Inferior parietal cortex (tissue), 1 donor: ENCODE data around the gene GABRB2.
"Not testable (repeated sequence)": the region's sequence is repeated elsewhere in the genome, so short reads cannot be mapped to it uniquely, and the experiment has no call there.

Experiments
- DNase-seq: peaks from one replicate; pipeline ENCODE4 v3.0.0-alpha.2; 2016; ENCODE audit errors: extremely low spot score

The GABRB2 gene

DNA sequence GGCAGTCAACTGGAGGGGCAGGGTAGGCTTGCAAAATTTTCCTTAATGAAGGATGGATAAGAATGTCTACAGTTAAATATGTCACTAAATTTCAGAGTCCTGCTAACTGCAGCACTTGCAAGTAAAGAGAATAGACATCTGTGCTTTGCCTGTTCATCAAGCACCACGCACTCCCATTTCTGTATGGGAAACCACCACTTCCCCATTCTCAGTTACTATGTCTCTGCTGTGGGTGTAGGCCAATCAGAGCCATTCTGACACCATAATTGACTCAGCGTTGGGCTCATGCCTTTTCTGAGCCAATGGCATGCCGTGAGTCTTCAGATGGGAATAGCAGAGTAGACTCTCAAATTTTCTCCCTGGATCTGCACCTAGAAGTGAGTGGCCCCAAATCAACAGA lies 247.5 kb downstream of the GABRB2 start:
- no peak for DNase-seq

DNA sequence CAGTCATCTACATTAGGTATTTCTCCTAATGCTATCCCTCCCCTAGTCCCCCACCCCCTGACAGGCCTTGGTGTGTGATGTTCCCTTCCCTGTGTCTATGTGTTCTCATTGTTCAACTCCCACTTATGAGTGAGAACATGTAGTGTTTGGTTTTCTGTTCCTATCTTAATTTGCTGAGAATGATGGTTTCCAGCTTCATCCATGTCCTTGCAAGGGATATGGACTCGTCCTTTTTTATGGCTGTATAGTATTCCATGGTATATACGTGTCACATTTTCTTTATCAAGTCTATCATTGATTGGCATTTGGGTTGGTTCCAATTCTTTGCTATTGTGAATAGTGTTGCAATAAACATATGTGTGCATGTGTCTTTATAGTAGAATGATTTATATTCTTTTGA lies 249.1 kb downstream of the GABRB2 start:
- not testable (repeated sequence) for DNase-seq

DNA sequence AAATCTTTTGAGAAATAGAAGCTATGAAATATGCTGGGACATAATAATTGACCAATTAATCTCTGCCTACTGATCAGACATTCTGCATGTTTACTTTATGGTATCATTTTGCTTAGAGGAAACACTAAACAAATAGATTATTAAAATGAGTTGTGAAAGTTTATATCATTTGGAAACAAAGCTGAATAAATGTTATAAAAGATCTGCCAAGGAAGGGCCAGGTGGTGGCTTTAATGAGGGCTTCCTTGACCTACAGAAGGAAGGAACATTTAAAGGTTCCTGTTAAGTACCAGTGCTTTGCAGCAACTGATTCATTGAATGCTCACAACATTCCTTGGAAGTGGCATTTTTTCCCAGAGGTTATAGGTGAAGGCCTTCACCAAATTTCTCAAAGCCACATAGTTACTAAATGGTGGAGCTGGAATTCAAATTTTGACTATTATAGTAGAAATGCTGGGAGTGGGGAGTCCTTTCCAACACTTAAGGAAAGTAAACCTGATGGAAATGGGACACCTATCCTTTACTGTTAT lies 250.7 kb downstream of the GABRB2 start:
- DNase-seq: no peak

DNA sequence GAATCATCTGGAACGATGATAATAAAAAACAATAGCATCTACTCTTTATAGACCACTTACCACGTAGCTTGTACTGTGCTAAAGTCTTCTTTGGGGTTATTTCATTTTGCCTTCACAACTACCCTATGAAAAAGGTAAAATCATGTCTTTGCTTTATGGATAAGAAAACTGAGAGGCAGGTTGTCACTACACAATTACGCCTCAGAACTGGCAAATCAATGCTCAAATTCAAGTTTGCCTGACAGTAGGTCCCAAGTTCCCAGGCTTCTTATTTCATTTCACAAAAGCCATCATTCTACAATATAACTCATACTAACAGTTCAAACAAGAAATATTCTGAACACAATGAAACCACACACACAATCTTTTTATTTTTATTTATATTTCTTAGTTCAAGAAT lies 258.5 kb downstream of the GABRB2 start:
- no peak for DNase-seq

GRCh38 chr5:161287436-161287835 lies 259.1 kb downstream of the GABRB2 start:
- no peak for DNase-seq

GRCh38 chr5:161286066-161286655 lies 260.4 kb downstream of the GABRB2 start:
- DNase-seq: no peak

DNA sequence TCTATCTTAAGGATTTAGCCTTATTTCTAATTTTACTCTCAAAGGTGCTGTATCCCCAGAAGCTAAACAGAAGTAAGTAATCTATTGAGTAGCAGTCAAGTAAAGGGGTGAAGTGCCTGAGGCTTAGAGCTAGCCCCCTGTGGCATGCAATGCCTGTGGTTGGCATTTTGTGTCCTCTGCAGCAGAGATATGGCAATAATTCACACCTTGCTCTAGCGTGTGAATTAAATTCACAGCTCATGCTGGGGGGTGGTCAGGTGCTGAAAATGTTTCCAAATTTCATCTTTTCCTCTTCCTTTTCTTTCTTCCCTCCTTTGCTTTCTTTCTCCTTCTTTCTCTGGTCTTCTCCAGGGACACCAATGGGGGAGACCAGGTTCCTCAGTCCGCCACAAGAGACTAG lies 262.1 kb downstream of the GABRB2 start:
- no peak for DNase-seq

- no peak for DNase-seq
These were observed 263.2 kb downstream of the GABRB2 start for GRCh38 chr5:161283296-161283695.

- no peak for DNase-seq
These were observed 267.5 kb downstream of the GABRB2 start for GRCh38 chr5:161278739-161279660.

- DNase-seq: no peak
These were observed 269.5 kb downstream of the GABRB2 start for GRCh38 chr5:161277011-161277410.

DNA sequence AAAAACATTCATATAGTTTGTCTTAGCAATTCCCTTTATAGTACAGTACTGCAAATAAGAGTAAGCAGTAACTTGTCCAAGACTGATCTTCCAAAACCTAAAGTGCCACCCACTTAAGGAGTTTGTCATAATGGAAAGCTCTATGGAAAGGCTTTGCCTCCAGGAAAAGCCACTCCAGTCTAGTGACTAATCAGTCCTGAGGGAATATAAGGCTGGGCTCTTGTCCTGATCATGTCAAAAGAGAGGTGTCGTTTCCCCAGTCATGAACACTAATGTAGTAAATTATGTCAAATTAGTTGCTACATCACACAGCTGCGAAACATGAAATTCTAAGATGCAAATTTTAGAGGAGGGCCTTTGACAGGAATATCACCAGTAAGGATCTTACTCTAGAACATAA lies 271.6 kb downstream of the GABRB2 start:
- DNase-seq: no peak

DNA sequence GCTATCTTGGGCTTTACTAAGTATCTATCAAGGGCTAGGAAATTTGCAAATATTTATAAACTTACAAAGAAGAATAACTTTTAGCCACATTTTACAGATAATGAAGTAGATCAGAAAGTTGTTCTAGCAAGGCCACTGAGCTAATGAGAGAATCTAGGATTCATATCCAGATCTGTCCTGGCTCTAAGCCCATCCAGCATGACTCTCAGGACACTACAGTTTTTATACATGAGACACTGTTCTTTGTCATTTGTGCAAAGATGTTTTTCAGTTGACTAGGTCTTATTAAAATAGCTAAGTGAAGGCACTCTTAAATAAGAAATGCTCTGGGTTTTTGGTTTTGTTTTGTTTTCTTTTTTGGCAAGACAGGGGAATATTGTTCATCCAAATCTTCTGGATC lies 273.1 kb downstream of the GABRB2 start:
- DNase-seq: no peak

DNA sequence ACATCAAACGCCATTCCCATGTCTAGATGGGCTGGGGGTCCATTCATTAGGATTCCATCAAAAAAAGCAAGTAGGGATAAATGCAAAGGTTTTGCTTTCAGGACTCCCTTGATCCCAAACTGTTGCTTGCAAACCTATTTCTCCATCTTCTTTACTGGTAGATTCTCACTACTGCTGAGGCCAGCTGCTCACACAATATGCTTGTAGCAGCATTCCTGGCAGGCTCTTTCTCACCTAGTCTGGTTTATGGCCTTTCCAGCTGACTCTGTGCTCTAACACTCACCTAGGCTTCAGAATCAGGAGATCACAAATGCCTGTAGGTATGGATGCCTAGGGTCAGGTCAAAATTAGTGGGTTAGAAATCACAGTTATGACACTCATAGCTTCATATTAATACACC lies 274.7 kb downstream of the GABRB2 start:
- DNase-seq: no peak

GRCh38 chr5:161269125-161269524 lies 277.4 kb downstream of the GABRB2 start:
- DNase-seq: no peak

DNA sequence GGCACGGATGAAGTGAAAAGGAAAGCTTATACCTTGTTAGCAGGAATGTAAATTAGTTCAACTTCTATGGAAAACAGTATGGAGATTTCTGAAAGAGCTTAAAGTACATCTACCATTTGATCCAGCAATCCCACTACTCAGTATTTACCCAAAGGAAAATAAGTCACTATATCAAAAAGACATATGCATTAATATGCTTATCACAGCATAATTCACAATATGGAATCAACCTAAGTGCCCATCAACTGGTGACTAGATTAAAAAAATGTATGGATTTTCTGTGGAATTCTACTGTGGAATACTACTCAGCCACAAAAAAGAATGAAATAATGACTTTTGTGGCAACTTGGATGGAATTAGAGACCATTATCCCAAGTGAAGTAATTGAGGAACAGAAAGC lies 279.6 kb downstream of the GABRB2 start:
- no peak for DNase-seq

GRCh38 chr5:161265006-161265405 lies 281.5 kb downstream of the GABRB2 start:
- no peak for DNase-seq

GRCh38 chr5:161263191-161263590 lies 283.3 kb downstream of the GABRB2 start:
- no peak for DNase-seq

DNA sequence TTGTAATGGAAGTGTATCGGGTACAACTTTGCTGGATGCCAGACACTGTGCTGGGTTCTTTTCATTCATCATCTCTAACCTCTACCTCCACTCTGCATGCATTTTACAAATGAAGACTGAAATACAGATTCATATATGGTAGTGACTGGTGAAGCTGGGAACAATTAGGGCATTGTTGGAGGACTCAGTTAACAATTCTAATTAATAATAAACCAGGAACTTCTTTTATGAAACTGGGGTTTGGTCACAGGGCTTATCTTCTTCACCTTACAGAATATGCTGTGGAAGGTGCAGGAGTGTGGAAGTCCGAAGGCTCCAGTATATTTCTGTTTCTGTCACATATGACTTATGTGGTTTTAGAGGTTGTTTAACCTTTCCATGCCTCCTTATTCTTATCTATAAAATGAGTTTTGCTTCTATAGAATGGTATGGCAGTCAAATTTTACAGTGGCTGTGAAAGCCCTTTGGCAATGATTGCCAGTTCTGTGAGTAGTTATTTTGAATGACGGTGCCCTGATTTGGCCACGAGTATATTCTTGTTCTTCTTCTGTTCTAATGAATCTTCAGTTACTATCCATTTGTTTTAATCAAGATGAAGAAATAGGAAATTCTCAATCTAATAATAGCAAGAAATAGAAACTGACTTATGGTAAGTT lies 284.7 kb downstream of the GABRB2 start:
- no peak for DNase-seq

- no peak for DNase-seq
These were observed 288.1 kb downstream of the GABRB2 start for GRCh38 chr5:161258438-161258837.

GRCh38 chr5:161256957-161257356 lies 289.6 kb downstream of the GABRB2 start:
- DNase-seq: no peak

DNA sequence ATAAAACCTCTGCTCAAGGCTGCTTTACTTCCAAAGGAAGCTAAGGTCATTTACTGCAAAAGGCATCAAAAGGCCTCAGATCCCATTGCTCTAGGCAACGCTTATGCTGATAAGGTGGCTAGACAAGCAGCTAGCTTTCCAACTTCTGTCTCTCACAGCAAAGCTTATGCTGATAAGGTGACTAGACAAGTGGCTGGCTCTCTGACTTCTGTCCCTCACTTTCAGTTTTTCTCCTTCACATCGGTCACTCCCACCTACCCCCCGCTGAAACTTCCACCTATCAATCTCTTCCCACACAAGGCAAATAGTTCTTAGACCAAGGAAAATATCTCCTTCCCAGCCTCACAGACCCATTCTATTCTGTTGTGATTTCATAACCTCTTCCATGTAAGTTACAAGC lies 293.6 kb downstream of the GABRB2 start:
- not testable (repeated sequence) for DNase-seq

DNA sequence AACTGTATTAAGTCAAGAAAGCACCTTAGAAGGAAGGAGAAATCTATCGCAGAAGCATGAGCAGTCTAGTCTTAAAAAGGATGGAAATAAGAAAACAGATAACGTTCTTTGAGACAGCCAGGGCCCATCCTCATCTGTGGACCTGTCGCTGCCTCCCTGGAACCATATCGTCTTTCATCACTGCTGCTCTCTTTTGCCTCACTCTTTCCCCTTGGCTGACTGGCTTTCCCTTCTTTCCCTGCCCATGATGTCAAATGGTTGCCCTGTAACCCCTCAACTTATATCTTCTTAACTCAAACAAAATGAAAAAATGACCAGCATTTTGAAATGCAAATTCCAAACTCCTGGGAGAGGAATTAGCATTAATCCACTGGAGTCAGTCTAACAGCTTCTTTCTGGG lies 299.8 kb downstream of the GABRB2 start:
- no peak for DNase-seq

- DNase-seq: not testable (repeated sequence)
These were observed 300.7 kb downstream of the GABRB2 start for GRCh38 chr5:161245846-161246245.
